ENCODE measurements around the gene UGP2. TPM values are rescaled to one million over a fixed set of nuclear protein-coding genes. Genes with fewer than 3 reads are reported as not detected.

UGP2 gene
- total and polyA plus RNA-seq, 2 of the 8 experiments (the other 6 are each of a cell fraction or from before 2014, with no cell fraction given), result 278 to 956 TPM

DNA sequence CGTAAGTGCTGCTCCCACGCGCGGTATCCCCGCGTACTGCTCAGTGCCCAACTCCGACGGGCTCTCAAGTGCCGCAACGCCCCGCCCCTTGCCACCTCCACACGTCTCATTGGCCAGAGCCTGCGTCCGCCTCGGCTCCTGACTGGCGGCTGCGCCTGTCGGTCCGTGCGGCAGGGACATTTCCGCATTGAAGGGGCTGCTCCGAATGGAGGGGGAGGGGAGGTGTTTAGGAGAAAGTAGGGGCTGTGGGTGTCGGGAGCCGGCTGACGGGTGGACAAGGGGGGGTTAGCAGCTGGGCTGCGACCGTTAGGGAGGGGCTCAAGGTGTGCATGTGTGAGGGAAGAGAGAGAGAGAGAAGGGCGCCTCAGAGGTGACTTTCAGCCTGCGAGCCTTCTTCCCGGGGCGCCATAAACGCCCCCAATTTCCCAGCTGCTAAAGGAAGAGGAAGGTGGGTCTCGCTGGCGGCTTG, 877 bp upstream of the UGP2 start (continued):
- TF ChIP-seq CHD2 (IDR thresholded peaks at IDR 0.05; ENCODE audit: low read length) (peak; percentile 94), CTBP2 (IDR thresholded peaks at IDR 0.05; ENCODE audit: borderline replicate concordance, insufficient read depth, insufficient read length, low read length) (no peak), JUND (IDR thresholded peaks at IDR 0.05; ENCODE audit: low read length) (no peak), TEAD4 (IDR thresholded peaks at IDR 0.05; ENCODE audit: low read depth, low read length) (peak; percentile 75; the same call in 1 of the 2 replicates), RAD21 (IDR thresholded peaks at IDR 0.05 in 1 of 2, conservative IDR thresholded peaks at IDR 0.05 in 1 of 2; ENCODE audit: low read depth in 2 of 2, low read length in 2 of 2) (peak in 1 of 2 experiments; percentile 9; a peak in 1 of 4 replicates), RXRA (IDR thresholded peaks at IDR 0.05; ENCODE audit: insufficient read depth, low read depth, low read length) (no peak), SIX5 (IDR thresholded peaks at IDR 0.05; ENCODE audit: low read depth, low read length) (no peak), SP4 (IDR thresholded peaks at IDR 0.05; ENCODE audit: low read length) (peak; percentile 75; the same call in 1 of the 2 replicates), HDAC6 (IDR thresholded peaks at IDR 0.05; ENCODE audit: low read depth, low read length) (no peak), ZNF274 (IDR thresholded peaks at IDR 0.05; ENCODE audit: borderline replicate concordance, extremely low read depth, low read length) (no peak), SP1 (IDR thresholded peaks at IDR 0.05; ENCODE audit: low read depth, low read length) (peak; percentile 98), CBX5 (IDR thresholded peaks at IDR 0.05; ENCODE audit: low read depth, low read length) (no peak), BRCA1 (IDR thresholded peaks at IDR 0.05; ENCODE audit: low read depth, low read length) (no peak), KDM4A (IDR thresholded peaks at IDR 0.05; ENCODE audit: low read depth, low read length, severe bottlenecking) (peak; percentile 10), BACH1 (IDR thresholded peaks at IDR 0.05; ENCODE audit: low read length) (no peak), CBX8 (IDR thresholded peaks at IDR 0.05; ENCODE audit: borderline replicate concordance, low read depth, low read length) (no peak), GTF2F1 (IDR thresholded peaks at IDR 0.05; ENCODE audit: borderline replicate concordance, low read depth, low read length) (no peak), SAP30 (IDR thresholded peaks at IDR 0.05; ENCODE audit: insufficient read depth, insufficient replicate concordance, low read length) (peak; percentile 89), JUN (IDR thresholded peaks at IDR 0.05; ENCODE audit: low read depth, low read length) (no peak), SUZ12 (IDR thresholded peaks at IDR 0.05; ENCODE audit: low read length) (no peak), HDAC2 (IDR thresholded peaks at IDR 0.05; ENCODE audit: borderline replicate concordance in 1 of 2, low read depth in 2 of 2, low read length in 2 of 2) (no peak; a peak in 1 of 4 replicates)
- TF ChIP-seq, protein P1, sequence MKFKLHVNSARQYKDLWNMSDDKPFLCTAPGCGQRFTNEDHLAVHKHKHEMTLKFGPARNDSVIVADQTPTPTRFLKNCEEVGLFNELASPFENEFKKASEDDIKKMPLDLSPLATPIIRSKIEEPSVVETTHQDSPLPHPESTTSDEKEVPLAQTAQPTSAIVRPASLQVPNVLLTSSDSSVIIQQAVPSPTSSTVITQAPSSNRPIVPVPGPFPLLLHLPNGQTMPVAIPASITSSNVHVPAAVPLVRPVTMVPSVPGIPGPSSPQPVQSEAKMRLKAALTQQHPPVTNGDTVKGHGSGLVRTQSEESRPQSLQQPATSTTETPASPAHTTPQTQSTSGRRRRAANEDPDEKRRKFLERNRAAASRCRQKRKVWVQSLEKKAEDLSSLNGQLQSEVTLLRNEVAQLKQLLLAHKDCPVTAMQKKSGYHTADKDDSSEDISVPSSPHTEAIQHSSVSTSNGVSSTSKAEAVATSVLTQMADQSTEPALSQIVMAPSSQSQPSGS (IDR thresholded peaks at IDR 0.05; ENCODE audit: low read length), result no peak
- TF ChIP-seq, protein P2, sequence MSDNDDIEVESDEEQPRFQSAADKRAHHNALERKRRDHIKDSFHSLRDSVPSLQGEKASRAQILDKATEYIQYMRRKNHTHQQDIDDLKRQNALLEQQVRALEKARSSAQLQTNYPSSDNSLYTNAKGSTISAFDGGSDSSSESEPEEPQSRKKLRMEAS (IDR thresholded peaks at IDR 0.05), result peak; percentile 54; the same call in 1 of the 2 replicates

Data from H1 (cell line).